GM12864 (cell line): Measurements from ENCODE around the gene LSS.
"Not testable (repeated sequence)": the region's sequence is repeated elsewhere in the genome, so short reads cannot be mapped to it uniquely, and the experiment has no call there.

Experiments
- DNase-seq: peaks from one replicate; pipeline ENCODE4 v3.0.0-alpha.2; 2011; ENCODE audit warnings: low read depth
- H3K4me3 ChIP-seq: 2 replicates; pipeline ENCODE4 v1.5.1; 2011; ENCODE audit warnings: mild to moderate bottlenecking, low read depth, low read length, control low read depth
- TF ChIP-seq, protein P1 (sequence below): IDR thresholded peaks from 2 replicates; pipeline ENCODE4 v1.5.1; 2011; ENCODE audit warnings: low read depth, mild to moderate bottlenecking, moderate library complexity, low read length, control low read depth, inconsistent platforms; ENCODE audit errors: missing control alignments

Gene LSS

DNA sequence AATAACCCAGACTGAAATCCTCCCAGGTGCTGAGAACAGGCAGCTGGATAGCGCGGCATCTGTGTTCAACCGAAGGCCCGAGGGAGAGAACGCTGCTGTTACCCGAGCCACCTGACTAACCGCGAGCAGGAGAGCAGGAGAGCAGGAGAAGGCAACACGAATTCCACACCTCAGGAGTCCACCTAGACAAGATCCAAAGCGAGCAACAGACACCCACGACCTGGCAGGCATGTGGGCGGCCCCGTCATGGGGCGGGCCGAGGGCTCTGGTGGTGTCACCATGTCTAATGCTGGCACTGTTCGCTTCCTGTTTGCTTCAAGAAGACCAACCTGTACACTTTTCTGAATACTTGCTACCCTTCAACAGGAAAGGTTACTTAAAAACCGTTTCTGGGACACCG lies 23.4 kb downstream of the LSS start:
- TF ChIP-seq, protein P1, sequence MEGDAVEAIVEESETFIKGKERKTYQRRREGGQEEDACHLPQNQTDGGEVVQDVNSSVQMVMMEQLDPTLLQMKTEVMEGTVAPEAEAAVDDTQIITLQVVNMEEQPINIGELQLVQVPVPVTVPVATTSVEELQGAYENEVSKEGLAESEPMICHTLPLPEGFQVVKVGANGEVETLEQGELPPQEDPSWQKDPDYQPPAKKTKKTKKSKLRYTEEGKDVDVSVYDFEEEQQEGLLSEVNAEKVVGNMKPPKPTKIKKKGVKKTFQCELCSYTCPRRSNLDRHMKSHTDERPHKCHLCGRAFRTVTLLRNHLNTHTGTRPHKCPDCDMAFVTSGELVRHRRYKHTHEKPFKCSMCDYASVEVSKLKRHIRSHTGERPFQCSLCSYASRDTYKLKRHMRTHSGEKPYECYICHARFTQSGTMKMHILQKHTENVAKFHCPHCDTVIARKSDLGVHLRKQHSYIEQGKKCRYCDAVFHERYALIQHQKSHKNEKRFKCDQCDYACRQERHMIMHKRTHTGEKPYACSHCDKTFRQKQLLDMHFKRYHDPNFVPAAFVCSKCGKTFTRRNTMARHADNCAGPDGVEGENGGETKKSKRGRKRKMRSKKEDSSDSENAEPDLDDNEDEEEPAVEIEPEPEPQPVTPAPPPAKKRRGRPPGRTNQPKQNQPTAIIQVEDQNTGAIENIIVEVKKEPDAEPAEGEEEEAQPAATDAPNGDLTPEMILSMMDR = no peak
- H3K4me3 ChIP-seq = no peak overlapping the region
- no peak for DNase-seq

DNA sequence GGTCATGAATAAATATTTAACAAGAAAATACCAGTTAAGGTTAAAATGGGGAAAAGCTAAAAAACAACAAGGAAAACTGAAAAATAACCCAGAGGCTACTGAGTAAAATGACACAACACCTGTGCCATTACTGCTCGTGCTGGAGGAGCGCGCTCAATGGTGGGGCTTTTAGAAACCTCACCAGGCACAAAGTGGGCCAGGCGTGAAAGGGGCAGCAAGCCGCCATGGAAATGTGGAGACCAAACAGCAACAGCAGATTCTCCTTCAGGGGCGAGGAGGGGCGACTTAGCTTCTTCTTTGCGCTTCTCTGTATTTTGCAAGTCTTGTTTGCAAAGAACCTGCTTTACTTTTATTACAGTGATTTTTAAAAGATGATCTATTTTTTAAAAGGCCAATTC lies 25.4 kb downstream of the LSS start:
- TF ChIP-seq, protein P1 = no peak
- no peak for DNase-seq

DNA sequence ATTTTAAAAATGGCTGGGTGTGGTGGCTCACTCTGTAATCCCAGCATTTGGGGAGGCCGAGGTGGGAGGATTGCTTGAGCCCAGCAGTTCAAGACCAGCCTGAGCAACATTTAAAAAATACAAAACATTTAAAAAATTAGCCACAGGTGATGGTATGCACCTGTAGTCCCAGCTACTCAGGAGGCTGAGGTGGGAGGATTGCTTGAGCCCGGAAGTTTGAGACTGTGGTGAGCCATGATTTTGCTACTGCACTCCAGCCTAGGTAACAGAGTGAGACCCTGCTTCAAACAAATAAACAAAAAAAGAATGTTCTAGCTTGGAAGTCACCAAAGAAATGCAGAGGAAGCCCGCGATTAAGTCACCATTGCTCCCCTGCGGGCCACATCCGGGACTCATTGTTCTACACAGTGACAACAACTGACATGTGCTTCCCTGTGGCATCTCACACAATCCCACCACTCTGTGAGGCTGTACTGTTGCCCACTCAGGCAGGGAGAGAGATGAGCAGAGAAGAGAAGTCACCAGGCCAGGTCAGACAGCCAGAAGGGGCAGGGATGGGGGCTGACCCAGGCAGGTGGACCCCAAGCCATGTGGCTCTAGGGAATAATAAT lies 25.9 kb downstream of the LSS start:
- no peak for DNase-seq
- TF ChIP-seq, protein P1 = no peak
- no peak overlapping the region for H3K4me3 ChIP-seq

More for the DNA sequence above, 25.4 kb downstream of the LSS start:
- H3K4me3 ChIP-seq = no peak overlapping the region

DNA sequence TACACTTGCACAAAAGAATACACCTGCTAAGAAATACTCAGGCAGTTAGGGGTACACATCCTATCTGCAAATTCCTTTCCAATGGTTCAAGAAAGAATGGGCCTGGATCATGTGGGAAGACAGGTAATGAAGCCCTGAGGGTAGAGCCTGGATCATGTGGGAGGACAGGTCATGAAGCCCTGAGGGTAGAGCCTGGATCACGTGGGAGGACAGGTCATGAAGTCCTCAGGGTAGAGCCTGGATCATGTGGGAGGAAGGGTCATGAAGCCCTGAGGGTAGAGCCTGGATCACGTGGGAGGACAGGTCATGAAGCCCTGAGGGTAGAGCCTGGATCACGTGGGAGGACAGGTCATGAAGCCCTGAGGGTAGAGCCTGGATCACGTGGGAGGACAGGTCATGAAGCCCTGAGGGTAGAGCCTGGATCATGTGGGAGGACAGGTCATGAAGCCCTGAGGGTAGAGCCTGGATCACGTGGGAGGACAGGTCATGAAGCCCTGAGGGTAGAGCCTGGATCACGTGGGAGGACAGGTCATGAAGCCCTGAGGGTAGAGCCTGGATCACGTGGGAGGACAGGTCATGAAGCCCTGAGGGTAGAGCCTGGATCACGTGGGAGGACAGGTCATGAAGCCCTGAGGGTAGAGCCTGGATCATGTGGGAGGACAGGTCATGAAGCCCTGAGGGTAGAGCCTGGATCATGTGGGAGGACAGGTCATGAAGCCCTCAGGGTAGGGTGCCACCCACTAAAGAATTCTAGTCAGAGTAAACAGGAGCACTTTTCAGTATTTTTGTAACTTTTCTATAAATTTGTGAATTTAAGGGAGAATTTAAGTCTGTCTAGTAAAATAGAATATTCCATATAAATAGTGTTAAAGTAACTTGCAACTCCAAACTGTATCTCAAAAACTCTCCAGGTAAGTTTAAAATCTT lies 27.4 kb downstream of the LSS start:
- DNase-seq, H3K4me3 ChIP-seq: not testable (repeated sequence)

DNA sequence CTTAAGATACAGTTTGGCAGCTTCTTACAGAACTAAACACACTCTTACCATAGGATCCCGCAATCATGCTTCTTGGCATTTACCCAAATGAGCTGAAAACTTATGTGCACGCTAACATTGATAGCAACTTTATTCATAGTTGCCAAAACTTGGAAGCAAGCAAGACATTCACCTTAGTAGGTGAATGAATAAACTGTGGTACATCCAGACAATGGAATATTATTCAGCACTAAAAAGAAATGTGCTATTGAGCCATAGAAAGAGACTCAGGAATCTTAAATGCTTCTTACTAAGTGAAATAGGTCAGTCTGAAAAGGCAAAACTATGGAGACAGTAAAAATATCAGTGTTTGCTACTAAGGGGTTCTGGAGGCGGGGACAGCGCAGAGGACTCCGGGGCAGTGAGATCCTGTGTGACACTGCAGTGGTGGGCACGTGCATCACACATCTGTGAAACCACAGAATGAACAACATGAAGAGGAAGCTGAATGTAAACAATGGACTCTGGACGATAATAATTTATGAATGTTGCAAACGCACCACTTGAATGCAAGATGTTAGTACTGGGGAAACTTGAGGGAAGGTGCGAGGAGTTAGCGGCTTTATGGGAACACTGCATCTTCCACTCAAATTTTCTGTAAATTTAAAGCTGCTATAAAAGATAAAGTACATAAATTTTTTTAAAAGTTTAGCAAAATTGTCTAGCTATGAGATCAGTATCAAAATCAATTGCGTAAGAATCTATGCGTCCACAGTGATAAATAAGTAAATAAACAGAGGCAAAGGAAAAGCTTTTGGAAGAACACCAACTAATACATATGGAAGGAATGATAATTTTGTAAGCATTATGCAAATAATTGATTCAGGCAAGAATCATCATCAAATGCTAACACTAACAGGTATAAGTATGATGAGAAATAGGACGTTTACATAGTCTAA lies 28.9 kb downstream of the LSS start:
- no peak for DNase-seq
- no peak overlapping the region for H3K4me3 ChIP-seq
- TF ChIP-seq, protein P1 = no peak

DNA sequence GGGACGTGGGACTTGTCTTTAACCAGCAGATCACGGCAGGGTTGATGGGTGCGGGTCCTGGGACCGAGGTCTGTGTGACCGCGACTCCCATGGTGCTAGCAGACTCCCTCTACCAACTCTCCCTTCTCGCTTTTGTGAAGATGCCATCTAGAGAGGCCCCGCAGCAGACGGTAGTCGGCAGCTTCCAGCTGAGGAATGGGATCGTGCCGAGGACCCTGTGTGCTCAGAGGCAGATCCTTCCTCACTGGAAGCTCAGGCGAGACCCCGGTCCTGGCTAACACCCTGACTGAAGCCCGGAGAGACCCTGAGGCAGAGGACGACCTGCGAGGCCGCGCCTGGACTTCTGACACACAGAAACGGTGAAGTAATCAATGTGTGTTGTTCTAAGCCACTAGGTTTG lies 31.8 kb downstream of the LSS start:
- no peak for DNase-seq
- TF ChIP-seq, protein P1 = no peak
- H3K4me3 ChIP-seq = no peak overlapping the region
